ENCODE data around the gene ZNF606.

ZNF606 gene

DNA sequence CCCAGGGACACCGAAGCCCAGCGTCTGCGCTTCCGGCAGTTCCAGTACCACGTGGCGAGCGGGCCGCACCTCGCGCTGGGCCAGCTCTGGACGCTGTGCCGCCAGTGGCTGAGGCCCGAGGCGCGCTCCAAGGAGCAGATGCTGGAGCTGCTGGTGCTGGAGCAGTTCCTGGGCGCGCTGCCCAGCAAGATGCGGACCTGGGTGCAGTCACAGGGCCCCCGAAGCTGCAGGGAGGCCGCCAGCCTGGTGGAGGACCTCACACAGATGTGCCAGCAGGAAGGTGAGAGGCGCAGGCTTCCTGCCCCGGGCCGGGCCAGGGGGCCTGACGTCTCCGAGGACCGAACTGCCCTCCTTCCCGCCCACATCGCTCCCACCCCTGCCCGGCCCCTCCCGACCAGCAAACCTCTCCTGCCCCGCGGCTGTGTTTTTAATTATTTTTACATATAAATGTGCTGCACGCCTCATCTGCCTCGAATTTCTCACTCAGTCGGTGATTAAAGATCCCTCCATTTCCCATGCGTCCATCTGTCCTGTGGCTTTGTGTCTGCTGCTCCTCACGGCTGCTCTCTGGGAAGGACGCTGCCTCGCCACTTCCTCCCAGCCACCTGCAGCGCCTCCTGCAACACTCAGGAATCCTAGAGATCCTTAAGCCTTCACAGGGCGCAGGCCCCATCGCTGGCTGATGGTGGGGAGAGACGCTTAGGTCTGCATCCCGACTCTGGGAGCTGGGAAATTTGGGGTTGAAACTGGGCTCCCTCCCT lies 35.5 kb upstream of the ZNF606 start:
- TF ChIP-seq SPI1 (IDR thresholded peaks at IDR 0.05; ENCODE audit: borderline replicate concordance, low read depth) = no peak
- no peak for TF ChIP-seq GABPA (IDR thresholded peaks at IDR 0.05; ENCODE audit: low read depth)
- TF ChIP-seq POLR2AphosphoS5 (IDR thresholded peaks at IDR 0.05; ENCODE audit: low read depth) = no peak
- TF ChIP-seq, protein P1, sequence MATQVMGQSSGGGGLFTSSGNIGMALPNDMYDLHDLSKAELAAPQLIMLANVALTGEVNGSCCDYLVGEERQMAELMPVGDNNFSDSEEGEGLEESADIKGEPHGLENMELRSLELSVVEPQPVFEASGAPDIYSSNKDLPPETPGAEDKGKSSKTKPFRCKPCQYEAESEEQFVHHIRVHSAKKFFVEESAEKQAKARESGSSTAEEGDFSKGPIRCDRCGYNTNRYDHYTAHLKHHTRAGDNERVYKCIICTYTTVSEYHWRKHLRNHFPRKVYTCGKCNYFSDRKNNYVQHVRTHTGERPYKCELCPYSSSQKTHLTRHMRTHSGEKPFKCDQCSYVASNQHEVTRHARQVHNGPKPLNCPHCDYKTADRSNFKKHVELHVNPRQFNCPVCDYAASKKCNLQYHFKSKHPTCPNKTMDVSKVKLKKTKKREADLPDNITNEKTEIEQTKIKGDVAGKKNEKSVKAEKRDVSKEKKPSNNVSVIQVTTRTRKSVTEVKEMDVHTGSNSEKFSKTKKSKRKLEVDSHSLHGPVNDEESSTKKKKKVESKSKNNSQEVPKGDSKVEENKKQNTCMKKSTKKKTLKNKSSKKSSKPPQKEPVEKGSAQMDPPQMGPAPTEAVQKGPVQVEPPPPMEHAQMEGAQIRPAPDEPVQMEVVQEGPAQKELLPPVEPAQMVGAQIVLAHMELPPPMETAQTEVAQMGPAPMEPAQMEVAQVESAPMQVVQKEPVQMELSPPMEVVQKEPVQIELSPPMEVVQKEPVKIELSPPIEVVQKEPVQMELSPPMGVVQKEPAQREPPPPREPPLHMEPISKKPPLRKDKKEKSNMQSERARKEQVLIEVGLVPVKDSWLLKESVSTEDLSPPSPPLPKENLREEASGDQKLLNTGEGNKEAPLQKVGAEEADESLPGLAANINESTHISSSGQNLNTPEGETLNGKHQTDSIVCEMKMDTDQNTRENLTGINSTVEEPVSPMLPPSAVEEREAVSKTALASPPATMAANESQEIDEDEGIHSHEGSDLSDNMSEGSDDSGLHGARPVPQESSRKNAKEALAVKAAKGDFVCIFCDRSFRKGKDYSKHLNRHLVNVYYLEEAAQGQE (IDR thresholded peaks at IDR 0.05; ENCODE audit: insufficient replicate concordance, low read depth) = no peak
- TF ChIP-seq, protein P2, sequence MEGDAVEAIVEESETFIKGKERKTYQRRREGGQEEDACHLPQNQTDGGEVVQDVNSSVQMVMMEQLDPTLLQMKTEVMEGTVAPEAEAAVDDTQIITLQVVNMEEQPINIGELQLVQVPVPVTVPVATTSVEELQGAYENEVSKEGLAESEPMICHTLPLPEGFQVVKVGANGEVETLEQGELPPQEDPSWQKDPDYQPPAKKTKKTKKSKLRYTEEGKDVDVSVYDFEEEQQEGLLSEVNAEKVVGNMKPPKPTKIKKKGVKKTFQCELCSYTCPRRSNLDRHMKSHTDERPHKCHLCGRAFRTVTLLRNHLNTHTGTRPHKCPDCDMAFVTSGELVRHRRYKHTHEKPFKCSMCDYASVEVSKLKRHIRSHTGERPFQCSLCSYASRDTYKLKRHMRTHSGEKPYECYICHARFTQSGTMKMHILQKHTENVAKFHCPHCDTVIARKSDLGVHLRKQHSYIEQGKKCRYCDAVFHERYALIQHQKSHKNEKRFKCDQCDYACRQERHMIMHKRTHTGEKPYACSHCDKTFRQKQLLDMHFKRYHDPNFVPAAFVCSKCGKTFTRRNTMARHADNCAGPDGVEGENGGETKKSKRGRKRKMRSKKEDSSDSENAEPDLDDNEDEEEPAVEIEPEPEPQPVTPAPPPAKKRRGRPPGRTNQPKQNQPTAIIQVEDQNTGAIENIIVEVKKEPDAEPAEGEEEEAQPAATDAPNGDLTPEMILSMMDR (IDR thresholded peaks at IDR 0.05; ENCODE audit: insufficient read depth, low read length) = no peak
- no peak for DNase-seq (ENCODE audit: low read depth in 1 of 2, low spot score in 1 of 2)
- H3K27me3 ChIP-seq (ENCODE audit: insufficient read depth, poor library complexity, severe bottlenecking) = no peaks in the 10 kb centered on the region
- H3K4me3 ChIP-seq (replicated peaks; ENCODE audit: insufficient read depth, low read length) = no peak overlapping the region
- H3K27ac ChIP-seq (replicated peaks) = no peak overlapping the region

DNA sequence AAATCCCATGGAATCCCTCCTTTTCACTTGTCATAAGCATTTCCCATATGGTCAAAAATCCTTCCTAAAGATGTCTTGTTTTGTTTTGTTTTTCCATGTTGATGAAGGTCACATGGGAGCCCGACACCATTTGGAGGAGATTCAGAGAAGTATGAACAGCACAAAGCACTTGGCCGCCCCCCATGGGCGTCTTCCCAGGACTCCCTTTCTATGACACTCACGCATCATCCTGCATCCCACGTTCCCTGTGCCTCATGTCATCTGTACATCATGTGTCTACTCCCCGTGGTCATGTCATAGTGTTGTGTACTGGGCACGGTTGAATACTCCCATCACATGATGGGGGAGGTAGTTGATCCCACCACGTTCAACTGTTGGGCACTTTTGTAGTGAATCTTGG lies 33.2 kb upstream of the ZNF606 start:
- H3K4me3 ChIP-seq (replicated peaks; ENCODE audit: insufficient read depth, low read length) = no peak overlapping the region
- no peaks in the 10 kb centered on the region for H3K27me3 ChIP-seq (ENCODE audit: insufficient read depth, poor library complexity, severe bottlenecking)
- H3K27ac ChIP-seq (replicated peaks) = no peak overlapping the region
- no peak for DNase-seq (ENCODE audit: low read depth in 1 of 2, low spot score in 1 of 2)
- TF ChIP-seq SPI1 (IDR thresholded peaks at IDR 0.05; ENCODE audit: borderline replicate concordance, low read depth) = no peak
- TF ChIP-seq, protein P2 (IDR thresholded peaks at IDR 0.05; ENCODE audit: insufficient read depth, low read length) = no peak
- no peak for TF ChIP-seq POLR2AphosphoS5 (IDR thresholded peaks at IDR 0.05; ENCODE audit: low read depth)
- no peak for TF ChIP-seq GABPA (IDR thresholded peaks at IDR 0.05; ENCODE audit: low read depth)

DNA sequence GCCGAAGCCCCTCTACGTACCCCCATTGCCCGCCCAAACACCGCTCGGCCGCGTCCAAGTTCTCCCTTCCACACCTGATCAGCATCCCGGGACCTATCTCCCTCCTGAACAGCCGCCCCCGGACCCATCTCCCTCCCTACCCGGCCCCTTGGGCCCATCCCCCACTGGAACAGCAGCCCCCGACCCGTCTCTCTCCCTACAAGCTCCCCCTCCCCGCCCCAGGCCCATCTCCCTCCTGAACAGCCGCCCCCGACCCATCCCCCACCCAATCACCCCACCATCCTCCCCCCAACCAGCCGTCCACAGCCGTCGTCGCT lies 31.8 kb upstream of the ZNF606 start:
- no peaks in the 10 kb centered on the region for H3K27me3 ChIP-seq (ENCODE audit: insufficient read depth, poor library complexity, severe bottlenecking)
- DNase-seq (ENCODE audit: low read depth in 1 of 2, low spot score in 1 of 2) = no peak
- no peak overlapping the region for H3K4me3 ChIP-seq (replicated peaks; ENCODE audit: insufficient read depth, low read length)
- no peak overlapping the region for H3K27ac ChIP-seq (replicated peaks)
- no peak for TF ChIP-seq POLR2AphosphoS5 (IDR thresholded peaks at IDR 0.05; ENCODE audit: low read depth)
- no peak for TF ChIP-seq GABPA (IDR thresholded peaks at IDR 0.05; ENCODE audit: low read depth)

DNA sequence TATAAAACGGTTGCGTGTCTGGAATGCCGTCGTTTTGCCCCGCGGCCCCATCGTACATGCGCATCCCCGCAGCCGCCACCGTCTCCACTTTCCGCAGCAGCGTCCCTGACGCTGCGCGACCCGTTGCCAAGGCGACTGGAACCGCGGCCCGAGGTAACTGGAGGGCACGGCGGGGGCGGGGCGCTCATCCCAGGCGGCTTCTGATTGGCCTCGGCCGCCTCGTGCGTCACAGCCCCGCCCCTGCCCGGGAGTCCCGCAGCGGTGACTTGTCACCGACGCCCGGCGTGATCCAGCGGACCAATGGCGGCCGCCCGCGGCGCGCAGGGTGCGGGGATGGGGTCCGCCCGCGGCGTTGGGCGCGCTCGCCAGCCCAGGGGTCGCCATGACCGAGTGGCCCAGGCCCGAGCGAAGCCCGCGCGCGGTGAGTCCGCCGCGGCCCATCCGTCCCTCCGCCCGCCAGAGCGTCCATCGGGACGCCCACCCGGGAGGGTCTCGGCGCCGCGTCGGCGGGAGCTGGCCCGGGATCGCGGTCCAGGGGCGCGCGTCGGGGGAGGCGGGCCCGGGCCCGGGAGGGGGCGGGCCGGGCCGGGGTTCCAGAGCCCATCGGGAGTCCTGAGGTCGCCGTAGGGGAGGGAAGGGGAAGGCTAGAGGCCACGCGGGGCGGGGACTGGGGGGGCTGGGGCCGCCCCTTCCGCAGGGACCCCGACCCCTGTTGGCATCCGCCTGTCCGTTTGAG lies 31.3 kb upstream of the ZNF606 start, which contains the start of gene ZSCAN1:
Gene ZSCAN1 (plus strand): TSS at position 285 of the 736 bp plus-strand sequence. CDS start 3,812 bp downstream, outside the sequence.
- no peak for DNase-seq (ENCODE audit: low read depth in 1 of 2, low spot score in 1 of 2)
- no peak for TF ChIP-seq SPI1 (IDR thresholded peaks at IDR 0.05; ENCODE audit: borderline replicate concordance, low read depth)
- TF ChIP-seq GABPA (IDR thresholded peaks at IDR 0.05; ENCODE audit: low read depth) = no peak
- TF ChIP-seq, protein P1 (IDR thresholded peaks at IDR 0.05; ENCODE audit: insufficient replicate concordance, low read depth) = no peak
- TF ChIP-seq POLR2AphosphoS5 (IDR thresholded peaks at IDR 0.05; ENCODE audit: low read depth) = no peak
- TF ChIP-seq, protein P2 (IDR thresholded peaks at IDR 0.05; ENCODE audit: insufficient read depth, low read length) = no peak

More for the DNA sequence above, 31.3 kb upstream of the ZNF606 start, which contains the start of gene ZSCAN1:
- H3K27ac ChIP-seq (replicated peaks) = no peak within 1 kb of the TSS
- no peak within 1 kb of the TSS for H3K4me3 ChIP-seq (replicated peaks; ENCODE audit: insufficient read depth, low read length)
- H3K27me3 ChIP-seq (ENCODE audit: insufficient read depth, poor library complexity, severe bottlenecking) = no peaks in the 10 kb centered on the region
